IMR-90 (cell line): Measurements from ENCODE around the gene DCANP1.

ENCODE experiments used
- BHLHE40 ChIP-seq: fragments of 150-350 bp; IDR thresholded peaks from 2 replicates; pipeline ENCODE4 v1.6.1; 2016; ENCODE audit warnings: mild to moderate bottlenecking, low read depth, low read length
- CEBPB ChIP-seq: IDR thresholded peaks from 2 replicates; pipeline ENCODE4 v1.6.1; 2012; ENCODE audit warnings: low read depth, low read length, improper control_type of control experiment
- CHD1 ChIP-seq: IDR thresholded peaks from 2 replicates; pipeline ENCODE4 v1.6.1; 2012; ENCODE audit warnings: low read depth, low read length, improper control_type of control experiment
- CTCF ChIP-seq: conservative IDR thresholded peaks from 2 replicates; pipeline ENCODE4 v1.5.1; 2012; ENCODE audit warnings: mild to moderate bottlenecking, low read depth, low read length, improper control_type of control experiment
- MAZ ChIP-seq: IDR thresholded peaks from 2 replicates; pipeline ENCODE4 v1.6.1; 2012; ENCODE audit warnings: low read depth, mild to moderate bottlenecking, low read length, improper control_type of control experiment, moderate library complexity, borderline replicate concordance
- POLR2A ChIP-seq: IDR thresholded peaks from 2 replicates; pipeline ENCODE4 v1.6.1; 2012; ENCODE audit warnings: mild to moderate bottlenecking, low read depth, low read length
- SMC3 ChIP-seq: fragments of 150-350 bp; IDR thresholded peaks from 2 replicates; pipeline ENCODE4 v1.6.1; 2016; ENCODE audit warnings: low read depth, mild to moderate bottlenecking, antibody characterized with exemption, low read length, moderate library complexity
- TF ChIP-seq, protein P1 (sequence below): fragments of 150-350 bp; IDR thresholded peaks from 2 replicates; pipeline ENCODE4 v1.6.1; 2017; ENCODE audit warnings: mild to moderate bottlenecking, antibody characterized with exemption, low read length, low read depth

- no peak for TF ChIP-seq MAZ
- no peak for TF ChIP-seq POLR2A
- no peak for TF ChIP-seq CTCF
- TF ChIP-seq CHD1 = no peak
- no peak for TF ChIP-seq SMC3
- no peak for TF ChIP-seq BHLHE40
- TF ChIP-seq, protein P1, sequence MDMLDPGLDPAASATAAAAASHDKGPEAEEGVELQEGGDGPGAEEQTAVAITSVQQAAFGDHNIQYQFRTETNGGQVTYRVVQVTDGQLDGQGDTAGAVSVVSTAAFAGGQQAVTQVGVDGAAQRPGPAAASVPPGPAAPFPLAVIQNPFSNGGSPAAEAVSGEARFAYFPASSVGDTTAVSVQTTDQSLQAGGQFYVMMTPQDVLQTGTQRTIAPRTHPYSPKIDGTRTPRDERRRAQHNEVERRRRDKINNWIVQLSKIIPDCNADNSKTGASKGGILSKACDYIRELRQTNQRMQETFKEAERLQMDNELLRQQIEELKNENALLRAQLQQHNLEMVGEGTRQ = no peak
- no peak for TF ChIP-seq CEBPB
Observed at GRCh38 chr5:135461481-135462151, 14.5 kb upstream of the DCANP1 start.
